ENCODE measurements around the gene ATP5MC3.
"Not testable (repeated sequence)": the region's sequence is repeated elsewhere in the genome, so short reads cannot be mapped to it uniquely, and the experiment has no call there.

Gene ATP5MC3

DNA sequence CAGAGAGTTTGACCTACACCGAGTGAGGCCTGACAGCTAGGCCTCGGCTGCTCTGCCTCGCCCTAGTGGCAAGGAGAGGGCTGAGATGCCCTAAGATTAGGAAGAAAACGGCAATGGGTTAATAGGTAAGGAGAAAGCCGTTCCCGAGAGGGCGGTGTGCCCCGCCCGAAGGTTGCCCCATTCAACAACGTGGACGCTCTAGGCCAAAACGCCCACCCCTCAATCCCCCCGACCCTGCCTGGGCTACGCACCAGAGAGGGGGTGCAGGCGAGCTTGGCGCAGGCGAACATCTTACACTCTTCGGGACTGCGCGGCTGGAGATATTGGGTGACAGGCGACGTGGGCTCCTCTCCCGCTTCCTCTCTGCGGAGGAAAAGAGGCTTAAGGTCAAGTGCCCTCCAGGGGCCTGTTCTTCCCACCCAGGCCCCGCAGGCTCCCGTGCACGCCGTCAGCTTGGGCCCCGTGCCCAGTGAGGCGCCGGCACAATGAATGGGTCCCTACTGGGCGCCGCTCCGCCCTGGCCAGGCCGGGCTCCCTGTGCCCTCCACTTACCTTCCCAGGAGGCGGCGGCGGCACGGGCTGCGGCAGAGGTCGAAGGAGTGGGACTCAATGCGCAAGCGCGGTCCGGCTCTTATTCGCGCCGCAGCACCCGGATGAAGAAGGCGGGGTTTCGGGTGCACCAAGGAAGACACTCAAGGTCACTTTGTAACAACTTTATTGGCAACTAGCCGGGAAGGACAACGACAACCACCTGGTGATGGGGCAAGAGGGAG is at the start of gene ATP5MC3:
TSS of gene ATP5MC3 (minus strand) at position 607 of the 773 bp plus-strand sequence. CDS start at position 290, 317 bp downstream.
- peak; percentile 94 for DNase-seq

DNA sequence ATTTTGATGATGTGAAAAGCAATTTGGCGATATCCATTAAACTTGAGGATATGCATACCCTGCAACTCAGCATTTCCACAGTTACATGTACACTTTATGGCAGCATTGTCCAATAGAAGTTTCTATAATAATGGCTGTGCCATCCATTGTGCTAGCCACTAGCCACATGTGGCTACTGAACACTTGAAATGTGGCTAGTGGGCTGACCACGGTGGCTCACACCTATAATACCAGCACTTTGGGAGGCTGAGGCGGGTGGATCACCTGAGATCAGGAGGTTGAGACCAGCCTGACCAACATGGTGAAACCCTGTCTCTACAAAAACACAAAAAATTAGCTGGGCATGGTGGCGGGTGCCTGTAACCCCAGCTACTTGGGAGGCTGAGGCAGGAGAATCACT is 47.1 kb upstream of the ATP5MC3 start:
- not testable (repeated sequence) for DNase-seq

GRCh38 chr2:175228179-175228578 is 46.7 kb upstream of the ATP5MC3 start:
- no peak for DNase-seq

DNA sequence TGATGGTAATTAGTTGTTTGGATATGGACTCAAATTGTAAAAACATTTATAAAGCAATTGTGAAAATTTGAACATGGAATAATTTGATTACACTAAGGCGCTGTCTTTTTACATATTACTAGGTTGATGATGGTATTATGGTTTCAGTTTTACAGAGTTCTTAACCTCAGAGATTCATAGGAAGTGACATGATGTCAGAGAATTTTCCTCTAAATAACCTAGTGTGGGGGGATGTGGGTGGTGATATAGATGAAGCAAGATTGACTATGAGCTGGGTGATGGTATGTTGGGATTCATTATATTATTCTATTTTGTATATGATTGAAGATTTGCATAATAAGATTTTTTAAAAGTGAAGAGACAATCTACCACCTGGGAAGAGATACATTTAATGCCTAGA is 45.9 kb upstream of the ATP5MC3 start:
- DNase-seq, result no peak

DNA sequence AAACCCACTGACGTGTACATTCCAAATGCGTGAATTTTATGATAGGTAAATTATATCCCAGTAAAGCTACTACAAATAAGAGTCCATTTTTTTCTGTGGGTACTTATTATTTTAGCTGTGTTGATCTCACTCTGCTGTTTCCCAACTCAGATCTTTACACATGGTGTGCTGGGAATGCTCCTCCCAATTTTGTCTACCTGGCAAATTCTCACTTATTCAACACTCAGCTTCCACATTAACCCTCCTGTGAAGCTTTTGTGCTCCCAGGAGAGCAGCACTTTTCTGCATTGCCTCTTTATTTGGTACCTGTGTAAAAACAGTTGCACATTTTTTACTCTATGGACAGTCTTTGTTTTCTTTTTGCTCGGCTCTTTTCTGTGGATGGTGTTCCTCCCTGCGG is 38.6 kb upstream of the ATP5MC3 start:
- no peak for DNase-seq

DNA sequence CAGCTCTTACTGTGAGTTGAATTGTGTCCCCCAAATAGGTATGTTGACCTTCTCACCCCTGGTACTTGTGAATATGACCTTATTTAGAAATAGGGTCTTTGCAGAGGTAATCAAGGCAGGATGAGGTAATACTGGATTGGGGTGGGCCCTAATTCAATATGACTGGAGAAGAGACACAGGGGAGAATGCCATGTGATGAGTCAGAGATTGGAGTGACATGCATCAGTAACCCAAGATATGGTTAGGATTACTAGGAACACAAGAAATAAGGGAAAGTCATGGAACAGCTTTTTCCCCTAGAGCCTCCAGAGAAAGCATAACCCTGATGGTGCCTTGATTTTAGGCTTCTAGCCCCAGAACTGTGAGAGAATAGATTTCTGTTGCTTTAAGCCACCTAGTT is 37.0 kb upstream of the ATP5MC3 start:
- no peak for DNase-seq

DNA sequence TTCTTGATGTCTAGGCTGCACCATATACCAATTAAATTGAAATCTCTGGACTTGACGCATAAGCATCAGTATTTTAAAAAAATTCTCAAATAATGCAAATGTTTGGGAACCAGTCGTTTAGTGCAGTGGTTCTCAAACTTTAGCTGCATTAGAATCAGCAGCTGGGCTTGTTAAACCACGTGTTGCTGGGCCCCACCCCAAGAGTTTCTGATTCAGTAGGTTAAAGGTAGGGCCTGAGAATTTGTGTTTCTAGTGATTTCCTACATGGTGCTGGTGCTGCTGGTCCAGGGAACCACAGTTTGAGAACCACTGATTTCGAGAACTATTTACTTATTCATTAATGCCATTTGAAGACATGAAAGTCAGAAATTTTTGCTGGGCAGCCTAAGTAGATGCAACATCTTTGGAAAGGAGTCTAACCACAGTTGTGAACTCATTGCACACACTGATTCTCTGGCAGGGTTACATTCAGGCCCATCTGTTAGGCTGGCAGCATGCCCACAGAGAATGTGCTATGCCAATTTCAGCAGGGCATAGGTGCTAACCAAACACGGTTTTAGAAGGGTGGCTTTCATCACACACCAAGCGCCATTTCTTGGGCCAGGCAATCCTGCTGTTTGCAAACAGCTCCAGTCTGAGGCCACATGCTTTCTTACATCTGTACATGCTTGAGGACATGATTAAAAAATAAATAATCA is 26.4 kb upstream of the ATP5MC3 start:
- peak; percentile 86 to 98 for DNase-seq

GRCh38 chr2:175206866-175207265 is 25.4 kb upstream of the ATP5MC3 start:
- DNase-seq, result no peak

DNA sequence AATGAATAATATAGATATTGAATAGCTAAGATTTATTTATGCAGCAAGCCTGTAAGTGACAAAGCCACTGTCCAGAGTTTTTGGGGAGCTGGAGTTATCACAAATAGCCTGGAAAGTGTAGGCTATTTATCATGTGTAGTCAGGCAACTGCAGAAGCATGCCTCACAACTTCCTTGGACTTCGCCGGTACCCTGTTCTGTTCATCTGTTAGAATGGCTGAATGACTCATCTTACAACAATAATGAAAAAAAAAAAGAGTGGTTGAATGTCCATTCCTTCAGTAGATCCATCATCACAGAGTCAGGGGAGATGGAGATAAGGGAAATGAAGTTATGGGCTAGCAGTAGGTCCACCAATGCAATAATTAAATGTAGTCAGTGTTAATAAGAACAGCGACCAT is 24.0 kb upstream of the ATP5MC3 start:
- no peak for DNase-seq

DNA sequence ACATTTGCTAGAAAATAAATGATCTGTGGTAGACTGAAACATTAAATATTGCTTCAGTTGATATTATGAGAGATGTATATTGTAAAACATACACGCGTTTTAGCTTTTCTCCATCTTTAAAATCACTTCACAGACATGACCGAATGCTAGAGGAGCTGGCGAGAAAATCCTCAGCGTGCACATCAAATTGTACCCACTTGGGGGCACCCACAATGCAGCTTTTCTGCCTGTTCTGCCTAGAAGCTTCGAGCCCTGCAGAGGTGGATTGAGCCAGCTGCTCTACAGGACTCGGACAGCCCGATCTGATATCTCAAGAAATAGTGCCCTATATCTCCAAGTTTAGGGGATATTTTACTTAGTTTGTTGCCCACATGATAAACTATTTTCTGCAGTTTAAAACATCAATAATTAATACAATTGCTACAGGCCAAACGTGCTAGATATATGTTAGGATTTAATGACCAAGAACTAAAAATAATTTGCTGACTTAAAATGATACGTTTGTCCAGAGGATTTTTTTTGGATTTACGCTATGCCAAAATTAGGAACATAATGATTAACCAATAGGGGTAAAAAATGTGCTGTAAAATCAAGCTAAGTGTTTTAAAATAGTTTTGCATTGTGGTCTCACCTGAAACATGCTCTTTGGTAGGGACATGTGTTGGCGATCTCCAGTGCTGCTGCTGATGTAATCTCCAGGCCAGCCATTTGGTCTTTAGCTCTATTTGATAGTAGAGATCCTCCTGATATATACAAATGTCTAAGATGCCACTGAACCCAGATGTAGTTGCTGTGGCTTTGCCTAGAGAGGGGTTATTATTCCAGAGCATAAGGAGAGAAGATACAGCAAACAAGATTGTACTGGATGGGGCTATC is 22.3 kb upstream of the ATP5MC3 start:
- DNase-seq, result peak; percentile 59 to 73

GRCh38 chr2:175195012-175195411 is 13.5 kb upstream of the ATP5MC3 start:
- DNase-seq, result no peak

GRCh38 chr2:175188761-175189160 is 7.3 kb upstream of the ATP5MC3 start:
- peak in 1 of 2 experiments; percentile 11 for DNase-seq

DNA sequence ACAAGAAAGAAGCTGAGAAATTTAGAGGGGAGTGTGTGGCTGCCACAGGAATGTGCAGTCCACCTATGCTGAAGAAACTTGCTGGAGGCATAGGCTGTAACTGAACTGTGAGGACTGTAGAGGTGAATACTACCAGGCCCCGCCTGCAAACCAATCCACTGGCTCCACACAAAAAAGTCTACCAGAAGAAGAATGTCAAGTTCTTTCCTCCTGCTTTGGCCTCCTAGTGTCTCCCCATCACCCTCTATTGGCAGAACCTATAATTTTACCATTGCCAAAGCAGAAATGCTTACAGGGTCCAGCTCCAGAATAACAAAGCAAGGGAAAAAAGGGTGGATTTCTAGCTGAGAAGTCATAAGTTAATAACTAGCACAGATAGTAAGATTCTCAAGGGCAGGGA is 5.9 kb upstream of the ATP5MC3 start:
- DNase-seq, result no peak

GRCh38 chr2:175183674-175184073 is 2.2 kb upstream of the ATP5MC3 start:
- DNase-seq, result no peak

DNA sequence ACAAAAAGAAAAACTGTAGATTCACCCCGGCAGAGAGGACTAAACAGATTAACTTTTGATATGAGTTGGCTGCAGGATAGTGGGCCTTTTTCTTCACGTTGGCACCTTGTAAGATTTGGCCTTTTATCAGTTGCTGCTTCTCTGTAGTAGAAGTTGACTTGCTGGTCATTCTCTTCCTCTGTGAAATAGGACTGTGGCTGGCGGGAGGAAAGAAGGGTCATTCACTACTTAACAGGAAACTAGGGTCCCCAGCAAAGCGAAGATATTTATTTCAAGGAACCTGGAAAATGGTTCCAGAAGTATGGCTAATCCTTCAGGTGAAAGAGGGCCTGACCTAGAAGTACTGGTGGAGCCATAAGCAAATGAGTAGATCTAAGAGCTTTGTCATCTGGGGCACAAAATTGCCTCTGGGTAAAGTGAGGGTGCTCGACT is 383 bp upstream of the ATP5MC3 start:
- DNase-seq, result no peak

- peak; percentile 30 to 52 for DNase-seq
Observed at GRCh38 chr2:175180701-175181103, 808 bp downstream of the ATP5MC3 start.

DNA sequence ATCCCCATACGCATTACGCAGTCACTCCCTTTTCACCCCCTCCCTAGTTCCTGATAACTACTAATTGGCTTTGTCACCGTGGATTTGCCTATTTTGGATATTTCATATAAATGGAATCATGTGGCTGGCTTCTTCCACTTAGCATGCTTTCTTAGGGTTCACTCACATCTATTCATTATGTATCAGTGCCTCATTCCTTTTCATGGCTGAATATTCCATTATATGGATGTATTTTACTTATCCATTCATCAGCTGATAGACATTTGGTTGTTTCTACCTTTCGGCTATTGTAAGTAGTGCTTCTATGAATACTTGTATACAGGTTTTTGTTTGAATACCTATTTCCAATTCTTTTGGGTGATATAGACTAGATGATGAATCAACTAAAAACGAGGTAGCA is 4.9 kb downstream of the ATP5MC3 start:
- DNase-seq, result no peak

GRCh38 chr2:175175896-175176295 is 5.6 kb downstream of the ATP5MC3 start:
- DNase-seq, result no peak

DNA sequence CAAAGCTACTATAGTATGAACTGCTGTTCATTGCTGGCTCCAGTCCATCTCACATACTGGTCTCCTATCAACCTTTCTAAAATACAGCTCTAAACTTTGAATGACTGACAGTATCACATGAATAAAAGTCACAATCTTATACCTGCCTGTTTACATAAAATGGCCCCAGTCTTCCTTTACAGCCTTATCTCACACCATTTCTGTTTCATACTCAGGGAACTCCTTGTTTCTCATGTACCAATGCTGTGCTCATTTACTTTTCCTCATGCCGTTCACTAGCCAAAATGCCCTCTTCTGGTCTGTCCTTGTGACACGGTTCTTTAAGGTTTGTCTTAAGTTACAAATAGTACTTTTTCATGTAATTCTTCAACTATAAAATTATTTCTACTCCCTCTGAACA is 6.2 kb downstream of the ATP5MC3 start:
- no peak for DNase-seq

DNA sequence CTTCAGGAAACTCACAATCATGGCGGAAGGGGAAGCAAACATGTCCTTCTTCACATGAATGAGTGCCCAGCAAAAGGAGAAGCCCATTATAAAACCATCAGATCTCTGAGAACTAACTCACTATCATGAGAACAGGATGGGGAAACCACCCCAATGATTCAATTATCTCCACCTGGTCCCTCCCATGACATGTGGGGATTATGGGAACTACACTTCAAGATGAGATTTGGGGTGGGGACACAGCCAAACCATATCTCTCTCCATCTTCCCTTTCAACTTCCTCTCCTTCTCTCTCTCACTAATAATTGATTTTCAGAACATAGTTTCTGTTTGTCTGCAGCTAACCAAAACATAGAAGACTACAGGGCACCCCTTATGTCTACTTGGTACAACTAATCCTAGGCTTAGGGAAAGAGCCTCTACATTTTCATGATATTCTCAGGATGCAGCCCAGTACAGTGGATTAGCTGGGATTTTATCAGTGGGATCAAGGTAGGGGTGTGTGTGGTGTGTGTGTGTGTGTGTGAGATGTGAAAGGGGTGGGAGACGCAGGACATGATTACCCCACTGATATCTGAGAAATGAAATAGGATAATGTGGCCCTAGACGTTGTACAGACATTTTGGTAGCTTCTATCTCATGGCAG is 10.7 kb downstream of the ATP5MC3 start:
- DNase-seq, result no peak

DNA sequence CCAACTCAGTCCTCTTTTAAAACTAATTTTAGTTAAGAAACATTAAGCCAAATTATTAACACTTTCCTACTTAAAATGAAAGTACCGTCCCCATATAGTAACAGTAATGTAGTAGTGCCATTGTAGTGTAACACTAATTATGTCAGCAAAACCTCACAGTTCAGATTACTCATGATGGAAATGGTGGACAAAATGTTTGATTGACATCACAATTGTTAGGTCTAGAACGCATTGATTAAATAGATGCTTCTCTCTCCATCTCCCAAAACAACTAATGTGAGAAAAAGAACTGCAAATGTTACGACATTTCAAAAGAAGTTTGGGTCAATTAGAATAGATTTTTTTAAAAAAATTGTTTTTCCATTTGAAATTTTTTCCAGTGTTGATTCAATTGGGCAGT is 12.3 kb downstream of the ATP5MC3 start:
- no peak for DNase-seq

DNA sequence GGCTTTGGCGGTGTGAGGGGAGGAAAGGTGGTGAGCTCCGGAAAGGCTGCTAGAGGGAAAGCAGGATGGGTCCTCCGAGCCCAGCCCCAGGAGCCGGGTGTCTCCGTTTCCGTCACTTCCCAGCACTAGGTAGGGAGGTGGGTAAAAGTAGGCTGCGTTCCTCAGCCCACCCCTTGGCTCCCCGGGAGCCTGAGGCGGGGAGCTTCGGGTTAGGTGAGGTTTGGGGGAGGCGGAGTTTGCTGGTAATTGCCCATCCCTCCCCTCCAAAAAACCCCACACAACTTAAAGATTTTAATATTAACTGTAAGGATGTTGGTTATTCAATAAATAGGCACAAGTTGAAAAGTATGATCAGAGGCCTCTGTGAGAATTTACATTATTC is 13.0 kb downstream of the ATP5MC3 start:
- DNase-seq, result no peak
